Activated naive CD4-positive, alpha-beta T cell treated with anti-CD3 and anti-CD28 coated beads, Interleukin-2, amount 50 U/mL, for 72 hours (primary cell): Measurements from ENCODE around the gene GLP1R. TPM values are rescaled to one million over a fixed set of nuclear protein-coding genes. Genes with fewer than 3 reads are reported as not detected.
A peak's percentile ranks its signal among the peaks of the same experiment; 100 is the strongest.
"Not testable (repeated sequence)": the region's sequence is repeated elsewhere in the genome, so short reads cannot be mapped to it uniquely, and the experiment has no call there.

Source experiments
- ATAC-seq, 2 donors: fragments of 150-1000 bp; cut with Tn5 transposase; 2 replicates each; pipeline ENCODE4 v1.10.0; 2021; ENCODE audit warnings: mild to moderate bottlenecking in 2 of 2, moderate library complexity in 2 of 2
- DNase-seq, 2 donors: peaks; one replicate each; pipeline ENCODE4 v3.0.0; 2021 to 2022; ENCODE audit warnings: low spot score in 2 of 2
- H3K27ac Mint-ChIP-seq, 2 donors: one replicate each; pipeline ENCODE4 v1.8.0; 2022; ENCODE audit warnings: mild to moderate bottlenecking in 2 of 2, mixed read lengths in 2 of 2
- H3K36me3 Mint-ChIP-seq, 2 donors: one replicate each; pipeline ENCODE4 v1.8.0; 2022; ENCODE audit warnings: mixed read lengths in 2 of 2
- H3K9me3 Mint-ChIP-seq, 2 donors: one replicate each; pipeline ENCODE4 v1.8.0; 2022; ENCODE audit warnings: mixed read lengths in 2 of 2
- total RNA-seq, 2 donors: library from RNA; stranded (reverse); gene quantifications; one replicate each; pipeline ENCODE4 v1.2.3, GENCODE V29; 2022

GLP1R gene
- total RNA-seq, 2 donors from 2014 or later, result 0.32 to 0.33 TPM

DNA sequence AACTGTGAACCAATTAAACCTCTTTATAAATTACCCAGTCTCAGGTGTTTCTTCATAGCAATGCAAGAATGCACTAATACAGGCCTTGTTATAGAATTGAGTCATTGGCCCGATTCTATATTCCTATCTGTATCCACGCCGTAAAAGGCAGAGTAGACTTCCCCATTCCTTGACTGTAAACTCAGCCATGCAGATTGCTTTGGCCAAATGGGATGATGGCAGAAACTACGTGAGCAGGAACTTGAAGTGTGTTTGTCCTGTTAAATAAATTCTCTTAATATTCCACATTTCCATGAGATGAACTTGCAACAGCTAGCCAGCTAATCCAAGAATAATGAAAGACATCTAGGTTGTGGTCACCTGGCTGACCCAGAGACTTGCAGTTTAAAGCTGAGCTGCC lies 70.3 kb downstream of the GLP1R start:
- Mint-ChIP-seq H3K27ac (no peak overlapping the region), H3K9me3 (peaks cover 5 to 8% of the 10 kb centered on the region in 2 donors), H3K36me3 (peaks cover 0 to 15% of the 10 kb centered on the region in 2 donors)
- DNase-seq (no peak), ATAC-seq (no peak)

DNA sequence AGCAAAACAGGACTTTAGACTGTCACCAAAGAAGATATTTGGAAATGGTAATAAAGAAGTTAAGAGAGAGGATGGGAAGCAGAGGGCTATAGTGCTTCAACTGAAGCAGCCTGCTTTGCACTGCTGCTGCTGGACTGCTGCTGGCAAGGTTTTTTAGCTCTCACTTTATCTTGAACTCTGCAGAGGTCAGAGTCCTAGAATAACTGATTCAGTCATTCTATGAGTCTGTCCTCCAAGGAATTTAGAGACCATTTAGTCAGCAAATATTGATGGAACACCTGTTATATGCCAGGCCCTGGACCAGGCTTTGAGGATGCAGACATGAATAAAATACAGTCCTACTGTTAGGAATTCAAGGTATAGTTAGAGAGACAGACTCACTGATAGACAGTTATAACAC lies 75.5 kb downstream of the GLP1R start:
- DNase-seq (no peak), ATAC-seq (no peak)
- H3K9me3 Mint-ChIP-seq, result peaks cover 0 to 13% of the 10 kb centered on the region in 2 donors
- no peaks in the 10 kb centered on the region for H3K36me3 Mint-ChIP-seq
- no peak overlapping the region for H3K27ac Mint-ChIP-seq

DNA sequence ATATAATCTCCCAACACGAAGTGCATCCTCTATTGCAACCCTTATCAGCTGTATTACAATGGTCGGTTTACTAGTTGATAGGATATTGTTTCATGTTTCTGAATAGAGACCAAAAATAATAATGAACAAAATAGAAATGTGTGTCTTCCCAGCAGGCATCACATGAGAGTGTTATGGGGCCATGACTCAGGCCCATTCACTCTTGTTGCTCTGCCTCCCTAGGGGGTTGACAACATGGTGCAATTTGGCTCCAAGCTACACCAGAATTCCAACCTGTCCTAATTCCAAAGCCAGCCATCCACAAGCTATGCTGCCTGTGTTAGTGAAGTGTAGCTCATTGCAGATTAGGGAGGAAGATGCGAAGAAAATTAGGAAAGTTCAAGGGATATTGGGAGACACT lies 79.5 kb downstream of the GLP1R start:
- DNase-seq (no peak), ATAC-seq (no peak)
- H3K27ac Mint-ChIP-seq, result peak overlapping the region in 1 of 2 donors; percentile 5
- peaks cover 0 to 13% of the 10 kb centered on the region in 2 donors for H3K9me3 Mint-ChIP-seq
- H3K36me3 Mint-ChIP-seq, result no peaks in the 10 kb centered on the region

DNA sequence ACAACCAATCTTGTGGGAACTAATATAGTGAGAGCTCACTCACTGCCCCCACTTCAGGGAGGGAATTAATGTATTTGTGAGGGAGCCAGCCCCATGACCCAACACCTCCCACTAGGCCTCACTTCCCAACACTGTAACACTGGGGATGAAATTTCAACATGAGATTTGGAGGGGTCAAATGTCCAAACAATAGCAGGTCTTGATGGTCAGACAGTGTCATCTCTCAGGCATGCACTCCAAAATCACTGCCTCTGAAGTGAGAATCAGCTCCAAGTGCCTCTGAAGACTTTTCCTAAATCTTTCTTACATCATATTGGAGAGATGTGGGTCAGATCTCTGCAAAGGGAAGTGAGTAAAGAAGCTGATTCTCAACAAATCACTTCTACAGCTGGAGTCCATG lies 80.3 kb downstream of the GLP1R start:
- DNase-seq (no peak), ATAC-seq (no peak)
- no peaks in the 10 kb centered on the region for H3K36me3 Mint-ChIP-seq
- peaks cover 0 to 13% of the 10 kb centered on the region in 2 donors for H3K9me3 Mint-ChIP-seq
- H3K27ac Mint-ChIP-seq, result no peak overlapping the region

DNA sequence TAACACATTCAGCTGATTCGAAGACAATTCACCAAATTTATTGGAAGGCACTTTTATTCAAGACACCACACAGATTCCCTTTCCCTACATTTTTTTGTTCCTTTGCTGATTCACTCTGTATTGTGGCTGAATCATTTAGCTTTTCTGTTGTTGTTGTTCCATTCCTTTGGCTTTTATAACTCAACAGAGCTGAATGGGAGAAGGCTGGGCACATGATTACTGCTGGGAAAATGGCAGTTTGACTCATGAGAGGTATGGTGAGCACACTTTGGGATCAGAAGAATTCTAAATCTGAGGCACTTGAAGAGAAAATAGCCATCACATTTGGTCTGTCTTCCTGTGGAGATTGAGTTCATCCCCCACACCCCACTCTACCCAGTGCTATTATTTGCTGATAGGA lies 82.1 kb downstream of the GLP1R start:
- ATAC-seq (no peak), DNase-seq (no peak)
- Mint-ChIP-seq H3K27ac (no peak overlapping the region), H3K36me3 (no peaks in the 10 kb centered on the region), H3K9me3 (peaks cover 0 to 10% of the 10 kb centered on the region in 2 donors)

DNA sequence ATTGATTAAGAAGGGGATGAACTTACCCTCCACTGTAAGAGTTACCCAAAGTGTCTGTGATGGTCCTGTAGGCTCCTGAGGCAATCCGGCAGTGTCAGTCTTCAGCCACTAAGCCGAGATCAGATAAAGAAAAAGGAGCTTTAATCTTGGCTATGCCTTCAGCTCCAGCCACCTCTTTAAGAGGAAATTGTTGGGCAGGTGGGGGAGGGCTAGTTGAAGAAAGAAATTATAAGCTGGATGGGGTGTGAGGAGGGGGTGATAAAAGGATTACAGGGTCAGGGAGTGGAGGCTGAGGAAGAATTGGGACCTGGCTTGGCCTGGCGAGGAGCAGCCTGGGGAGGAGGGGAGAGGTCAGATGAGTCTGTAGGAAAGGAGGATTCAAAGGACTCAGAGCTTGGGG lies 86.2 kb downstream of the GLP1R start:
- DNase-seq, H3K36me3 Mint-ChIP-seq, H3K27ac Mint-ChIP-seq, ATAC-seq: not testable (repeated sequence)
- H3K9me3 Mint-ChIP-seq, result peaks cover 4 to 12% of the 10 kb centered on the region in 2 donors

DNA sequence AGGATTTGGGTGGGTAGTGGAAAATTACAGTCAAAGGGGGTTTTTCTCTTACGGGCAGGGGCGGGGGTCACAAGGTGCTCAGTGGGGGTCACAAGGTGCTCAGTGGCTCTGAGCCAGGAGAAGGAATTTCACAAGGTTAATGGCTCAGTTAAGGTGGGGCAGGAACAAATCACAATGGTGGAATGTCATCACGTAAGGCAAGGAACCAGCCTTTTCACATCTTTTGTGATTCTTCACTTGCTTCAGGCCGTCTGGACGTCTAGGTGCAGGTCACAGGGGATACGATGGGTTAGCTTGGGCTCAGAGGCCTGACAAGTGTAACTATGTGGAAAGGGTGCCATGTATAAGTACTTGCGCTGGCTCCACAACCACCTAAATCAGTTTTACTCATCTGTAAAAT lies 87.6 kb downstream of the GLP1R start:
- H3K27ac Mint-ChIP-seq, result not testable (repeated sequence)

DNA sequence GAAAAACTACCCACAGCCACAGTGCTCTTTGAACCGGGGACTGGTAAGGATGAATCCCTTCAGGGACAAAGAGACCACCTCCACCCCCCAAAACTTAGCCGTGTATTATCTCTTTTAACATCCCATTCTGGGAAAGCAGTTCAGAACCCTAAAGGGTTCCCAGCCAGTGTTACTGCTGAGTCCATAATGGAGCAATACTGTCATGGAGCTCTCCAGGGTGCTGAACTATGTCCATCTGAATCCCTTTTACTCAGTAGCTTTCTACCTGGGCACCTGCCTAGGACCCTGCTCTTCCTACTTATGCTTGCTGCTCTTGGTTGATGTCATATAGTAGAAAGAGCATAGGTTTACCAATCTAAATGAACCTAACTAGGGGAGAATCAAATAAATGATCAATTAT lies 88.7 kb downstream of the GLP1R start:
- ATAC-seq, result no peak
- Mint-ChIP-seq H3K9me3 (peaks cover 4 to 12% of the 10 kb centered on the region in 2 donors), H3K27ac (no peak overlapping the region), H3K36me3 (peaks cover 0 to 6% of the 10 kb centered on the region in 2 donors)
- peak in 1 of 2 donors; percentile 45 for DNase-seq

More for the DNA sequence above, 87.6 kb downstream of the GLP1R start:
- not testable (repeated sequence) for ATAC-seq, DNase-seq, H3K36me3 Mint-ChIP-seq
- peaks cover 4 to 12% of the 10 kb centered on the region in 2 donors for H3K9me3 Mint-ChIP-seq

Other genes starting within 250 kb of the GLP1R start
- 10 to 100 TPM; 12.3 to 20.8 TPM for gene SAYSD1, start 66.4 kb downstream of the GLP1R start, total RNA-seq
- gene KCNK5, start 180.7 kb downstream of the GLP1R start, total RNA-seq, result 10 to 100 TPM in 1 of 2 donors, 1 to 10 TPM in 1; 8.8 to 15.8 TPM